H1 (cell line): ENCODE results near the gene PHOX2A. TPM values are rescaled to one million over a fixed set of nuclear protein-coding genes. Genes with fewer than 3 reads are reported as not detected.

Source experiments
- CTCF ChIA-PET: fragments of 300-600 bp; sonication (Branson Sonifier 250); formaldehyde crosslinking; loops from one replicate; lab custom pipeline; 2021; ENCODE audit not compliant: partially characterized antibody; lab: Charles Lee
- POLR2A ChIA-PET: fragments of 300-600 bp; sonication (Branson Sonifier 250); formaldehyde crosslinking; loops from one replicate; lab custom pipeline; 2021; ENCODE audit warnings: inconsistent platforms; ENCODE audit not compliant: partially characterized antibody; lab: Charles Lee
- DNase-seq, 2 experiments: peaks; one replicate each; pipeline versions ENCODE4 v3.0.0 to v3.0.0-alpha.2; 2010 to 2022; ENCODE audit warnings: low spot score in 2 of 2, low read depth in 1 of 2, mixed read lengths in 1 of 2
- FAIRE-seq: peaks from 2 replicates; lab custom pipeline; 2011; peaks lifted over from hg19 to GRCh38; lab: Jason Lieb, UNC
- H2AFZ ChIP-seq: 2 replicates; pipeline ENCODE4 v1.8.1; 2012; ENCODE audit warnings: low read length, inconsistent platforms
- H2AK5ac ChIP-seq: 2 replicates; pipeline ENCODE4 v1.6.1; 2013; ENCODE audit warnings: low read depth, low read length
- H2BK120ac ChIP-seq: replicated peaks from 2 replicates; pipeline ENCODE3; 2013; ENCODE audit warnings: low read depth, low read length, inconsistent platforms
- H2BK12ac ChIP-seq: 2 replicates; pipeline ENCODE4 v1.6.1; 2013; ENCODE audit warnings: low read depth, low read length
- H2BK15ac ChIP-seq: 2 replicates; pipeline ENCODE4 v1.6.1; 2013; ENCODE audit warnings: low read length
- H2BK20ac ChIP-seq: 2 replicates; pipeline ENCODE4 v1.6.1; 2013; ENCODE audit warnings: low read length
- H2BK5ac ChIP-seq: 2 replicates; pipeline ENCODE4 v1.6.1; 2013; ENCODE audit warnings: low read depth, low read length
- H3K14ac ChIP-seq: 2 replicates; pipeline ENCODE4 v1.6.1; 2013; ENCODE audit warnings: inconsistent platforms; ENCODE audit not compliant: insufficient read length
- H3K18ac ChIP-seq: 2 replicates; pipeline ENCODE4 v1.6.1; 2013; ENCODE audit warnings: low read length; ENCODE audit errors: extremely low read depth
- H3K23ac ChIP-seq: 2 replicates; pipeline ENCODE4 v1.6.1; 2013; ENCODE audit warnings: inconsistent platforms; ENCODE audit not compliant: insufficient read length
- H3K23me2 ChIP-seq: 2 replicates; pipeline ENCODE4 v1.6.1; 2013; ENCODE audit warnings: low read depth, low read length
- H3K27ac ChIP-seq: 2 replicates; pipeline ENCODE4 v1.6.1; 2011; ENCODE audit warnings: low read depth, low read length, inconsistent platforms
- H3K27me3 ChIP-seq, 4 experiments: replicated peaks in 1 of 4; 1 replicate in 1 of 4; 2 replicates in 3 of 4; pipeline versions ENCODE4 v1.6.1 to v1.8.1; 2011 to 2013; ENCODE audit warnings: low read length in 3 of 4, mild to moderate bottlenecking in 3 of 4, inconsistent platforms in 2 of 4, mixed read lengths in 2 of 4, moderate library complexity in 1 of 4; ENCODE audit not compliant: control insufficient read depth in 3 of 4, insufficient read depth in 3 of 4; ENCODE audit errors: extremely low read depth in 1 of 4
- H3K36me3 ChIP-seq, 4 experiments: 2 replicates each; pipeline versions ENCODE4 v1.6.1 to v1.8.1; 2011 to 2013; ENCODE audit warnings: mild to moderate bottlenecking in 4 of 4, low read length in 3 of 4, moderate library complexity in 2 of 4, control low read depth in 1 of 4, inconsistent platforms in 1 of 4; ENCODE audit not compliant: insufficient read depth in 4 of 4, control insufficient read depth in 2 of 4
- H3K4ac ChIP-seq: replicated peaks from 2 replicates; pipeline ENCODE3; 2013; ENCODE audit warnings: low read length, low read depth, mixed read lengths, inconsistent platforms; ENCODE audit not compliant: insufficient read length
- H3K4me1 ChIP-seq, 4 experiments: replicated peaks in 1 of 4; 1 replicate in 1 of 4; 2 replicates in 3 of 4; pipeline versions ENCODE4 v1.6.1 to v1.8.1; 2011 to 2013; ENCODE audit warnings: low read length in 3 of 4, inconsistent platforms in 2 of 4, mixed read lengths in 1 of 4; ENCODE audit not compliant: insufficient read depth in 4 of 4, control insufficient read depth in 3 of 4
- H3K4me2 ChIP-seq, 2 experiments: 2 replicates each; pipeline versions ENCODE4 v1.6.1 to v1.8.1; 2011 to 2013; ENCODE audit warnings: low read depth in 2 of 2, low read length in 2 of 2, control low read depth in 1 of 2, inconsistent platforms in 1 of 2, mild to moderate bottlenecking in 1 of 2; ENCODE audit not compliant: insufficient read depth in 1 of 2
- H3K4me3 ChIP-seq, 4 experiments: fragments of 200-600, 300-600 bp in 1 of 4; sonication (generic), shearing (Covaris generic), sonication (Bioruptor Twin) in 1 of 4; 2 replicates each; pipeline versions ENCODE4 v1.5.1 to v1.8.1; 2011 to 2016; ENCODE audit warnings: low read length in 4 of 4, low read depth in 3 of 4, control low read depth in 2 of 4, inconsistent platforms in 2 of 4, mild to moderate bottlenecking in 2 of 4, mixed read lengths in 1 of 4, moderate library complexity in 1 of 4; ENCODE audit not compliant: insufficient read depth in 2 of 4; ENCODE audit errors: extremely low read depth in 1 of 4
- H3K56ac ChIP-seq: replicated peaks from 2 replicates; pipeline ENCODE3; 2013; ENCODE audit warnings: low read depth, mild to moderate bottlenecking, mixed read lengths, low read length, inconsistent platforms; ENCODE audit not compliant: insufficient read length
- H3K79me1 ChIP-seq: 2 replicates; pipeline ENCODE4 v1.6.1; 2013; ENCODE audit warnings: low read depth, low read length, control low read depth
- H3K79me2 ChIP-seq, 2 experiments: 2 replicates each; pipeline versions ENCODE4 v1.6.1 to v1.8.1; 2012 to 2013; ENCODE audit warnings: low read length in 2 of 2, mild to moderate bottlenecking in 2 of 2, inconsistent platforms in 1 of 2; ENCODE audit not compliant: insufficient read depth in 2 of 2, control insufficient read depth in 1 of 2
- H3K9ac ChIP-seq, 4 experiments: replicated peaks in 1 of 4; 1 replicate in 1 of 4; 2 replicates in 3 of 4; pipeline versions ENCODE4 v1.6.1 to v1.8.1; 2011 to 2013; ENCODE audit warnings: low read depth in 3 of 4, low read length in 3 of 4, control low read depth in 2 of 4, mild to moderate bottlenecking in 2 of 4, moderate library complexity in 2 of 4, inconsistent platforms in 1 of 4; ENCODE audit errors: extremely low read depth in 1 of 4
- H3K9me3 ChIP-seq, 2 experiments: 2 replicates each; pipeline versions ENCODE4 v1.6.1 to v1.8.1; 2012 to 2013; ENCODE audit warnings: mild to moderate bottlenecking in 2 of 2, moderate library complexity in 2 of 2, control low read depth in 1 of 2, inconsistent platforms in 1 of 2, low read depth in 1 of 2, low read length in 1 of 2, mixed read lengths in 1 of 2; ENCODE audit not compliant: insufficient read depth in 2 of 2
- H4K20me1 ChIP-seq, 2 experiments: replicated peaks in 1 of 2; 2 replicates each; pipeline versions ENCODE3 to v1.8.1; 2011 to 2013; ENCODE audit warnings: inconsistent platforms in 2 of 2, low read length in 2 of 2, mild to moderate bottlenecking in 1 of 2; ENCODE audit not compliant: insufficient read depth in 2 of 2, control insufficient read depth in 1 of 2
- H4K5ac ChIP-seq: 2 replicates; pipeline ENCODE4 v1.6.1; 2013; ENCODE audit warnings: low read length, low read depth, mixed read lengths, inconsistent platforms; ENCODE audit not compliant: insufficient read length
- H4K8ac ChIP-seq: 2 replicates; pipeline ENCODE4 v1.8.0; 2013; ENCODE audit warnings: mild to moderate bottlenecking, moderate library complexity, low read length, inconsistent platforms; ENCODE audit not compliant: insufficient read depth; ENCODE audit errors: extremely low read depth
- H4K91ac ChIP-seq: replicated peaks from 2 replicates; pipeline ENCODE3; 2013; ENCODE audit warnings: low read length, mixed read lengths, inconsistent platforms; ENCODE audit not compliant: insufficient read length
- CHD1 ChIP-seq: IDR thresholded peaks from 2 replicates; pipeline ENCODE4 v1.6.1; 2012; ENCODE audit warnings: low read depth, low read length, improper control_type of control experiment
- CHD2 ChIP-seq: IDR thresholded peaks from 2 replicates; pipeline ENCODE4 v1.6.1; 2012; ENCODE audit warnings: low read length, improper control_type of control experiment
- CTBP2 ChIP-seq: IDR thresholded peaks from 2 replicates; pipeline ENCODE4 v1.7.0; 2011; ENCODE audit warnings: borderline replicate concordance, mild to moderate bottlenecking, moderate library complexity, mixed read lengths, low read length; ENCODE audit not compliant: insufficient read depth, insufficient read length
- EP300 ChIP-seq, 2 experiments: IDR thresholded peaks; 1 replicate in 1 of 2; 2 replicates in 1 of 2; pipeline ENCODE4 v1.6.1; 2011 to 2012; ENCODE audit warnings: low read depth in 2 of 2, low read length in 2 of 2, mild to moderate bottlenecking in 2 of 2, borderline replicate concordance in 1 of 2, inconsistent platforms in 1 of 2, moderate library complexity in 1 of 2
- GABPA ChIP-seq: IDR thresholded peaks from 2 replicates; pipeline ENCODE4 v1.6.1; 2011; ENCODE audit warnings: mild to moderate bottlenecking, low read length, moderate library complexity, borderline replicate concordance; ENCODE audit not compliant: insufficient read depth
- JUND ChIP-seq: IDR thresholded peaks from 2 replicates; pipeline ENCODE4 v1.6.1; 2011; ENCODE audit warnings: mild to moderate bottlenecking, improper control_type of control experiment, low read length
- SIN3A ChIP-seq, 2 experiments: IDR thresholded peaks in 1 of 2; conservative IDR thresholded peaks in 1 of 2; 2 replicates each; pipeline ENCODE4 v1.6.1; 2011 to 2012; ENCODE audit warnings: low read length in 2 of 2, improper control_type of control experiment in 1 of 2, low read depth in 1 of 2, mild to moderate bottlenecking in 1 of 2
- SP4 ChIP-seq: IDR thresholded peaks from 2 replicates; pipeline ENCODE4 v1.6.1; 2012; ENCODE audit warnings: low read length, inconsistent platforms
- TAF7 ChIP-seq: optimal IDR thresholded peaks from 2 replicates; pipeline ENCODE3; 2011; ENCODE audit warnings: low read depth, mild to moderate bottlenecking, inconsistent platforms, low read length, moderate library complexity, borderline replicate concordance
- TCF12 ChIP-seq: IDR thresholded peaks from 2 replicates; pipeline ENCODE4 v1.6.1; 2011; ENCODE audit warnings: low read depth, mild to moderate bottlenecking, low read length
- WGBS, 2 experiments: shearing (Covaris generic) in 1 of 2; methylation state at CpG; one replicate each; pipeline versions ENCODE4 v1.1.6 to v1.1.7; 2013 to 2015; ENCODE audit warnings: low lambda C conversion rate in 2 of 2, mixed read lengths in 2 of 2, inconsistent platforms in 1 of 2, low coverage in 1 of 2, missing lambda C conversion rate in 1 of 2; ENCODE audit not compliant: insufficient replicate concordance in 2 of 2, insufficient coverage in 1 of 2, insufficient read length in 1 of 2; ENCODE audit errors: extremely low coverage in 1 of 2, missing lambda C conversion rate in 1 of 2; 5-methylcytosine and 5-hydroxymethylcytosine counted together
- polyA plus RNA-seq, 7 experiments: library from polyadenylated mRNA; depleted of rRNA in 3 of 7; stranded (reverse) in 5 of 7; unstranded in 2 of 7; fragments of >200 nt in 5 of 7; fragments of 200-250 nt in 2 of 7; gene quantifications; 1 replicate in 5 of 7; 2 replicates in 1 of 7; 4 replicates in 1 of 7; pipeline versions ENCODE4 v1.2.1 to v1.2.3, GENCODE V29; 2011 to 2013; ENCODE audit warnings: missing spikeins in 2 of 7, mixed read lengths in 2 of 7
- total RNA-seq: library from RNA; stranded (reverse); fragmentation: NEBNext Ultra II Directional; extraction: Animal tissue kit (Norgen Biotek cat#: 25700); gene quantifications from 2 replicates; pipeline ENCODE4 v1.2.1, GENCODE V29; 2021
- TF ChIP-seq, protein P1 (sequence below): IDR thresholded peaks from 2 replicates; pipeline ENCODE4 v1.6.1; 2012; ENCODE audit warnings: low read length, inconsistent platforms
- TF ChIP-seq, protein P2 (sequence below): IDR thresholded peaks from 2 replicates; pipeline ENCODE4 v1.6.1; 2012; ENCODE audit warnings: inconsistent platforms

The PHOX2A gene
- total and polyA plus RNA-seq, 2 of the 8 experiments (the other 6 are each of a cell fraction or from before 2014, with no cell fraction given), result 0.67 TPM; not detected in 1

DNA sequence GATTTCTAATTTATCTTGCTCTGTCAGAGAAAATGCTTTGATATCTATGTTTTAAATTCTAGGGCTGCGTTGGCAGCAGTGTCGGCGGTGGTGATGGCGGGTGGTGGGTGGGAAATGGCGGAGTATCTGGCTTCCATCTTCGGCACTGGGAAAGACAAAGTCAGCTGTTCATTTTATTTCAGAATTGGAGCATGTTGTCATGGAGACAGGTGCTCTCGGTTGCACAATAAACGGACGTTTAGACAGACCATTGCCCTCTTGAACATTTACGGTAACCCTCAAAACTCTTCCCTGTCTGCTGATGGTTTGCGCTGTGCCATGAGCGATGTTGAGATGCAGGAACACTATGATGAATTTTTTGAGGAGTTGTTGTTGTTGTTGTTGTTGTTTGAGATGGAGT lies 36.1 kb upstream of the PHOX2A start:
- POLR2A ChIA-PET, result no interaction called here
- Histone ChIP-seq H3K14ac (no peak overlapping the region), H3K23ac (no peak overlapping the region), H3K23me2 (no peaks in the 10 kb centered on the region), H2BK15ac (no peak overlapping the region), H3K18ac (no peak overlapping the region), H2BK12ac (no peak overlapping the region), H3K4me3 (no peak overlapping the region), H4K91ac (no peak overlapping the region), H4K5ac (no peak overlapping the region), H3K4me2 (no peak overlapping the region), H3K4me1 (no peaks in the 10 kb centered on the region), H3K4ac (no peak overlapping the region), H4K20me1 (no peaks in the 10 kb centered on the region), H3K27ac (no peak overlapping the region), H3K9ac (no peak overlapping the region), H2BK120ac (no peak overlapping the region), H3K27me3 (no peaks in the 10 kb centered on the region), H3K36me3 (no peaks in the 10 kb centered on the region), H2BK5ac (no peak overlapping the region), H2AK5ac (no peak overlapping the region), H3K56ac (no peak overlapping the region), H3K79me2 (no peaks in the 10 kb centered on the region), H2BK20ac (no peak overlapping the region), H4K8ac (no peak overlapping the region), H2AFZ (no peak overlapping the region), H3K9me3 (no peaks in the 10 kb centered on the region), H3K79me1 (no peaks in the 10 kb centered on the region)
- DNase-seq (no peak), FAIRE-seq (no peak)
- CTCF ChIA-PET, result interaction anchor here (0.7 to 1.9 kb wide), 5 partner anchors 10 to 192 kb away, joined by 3 to 5 read pairs (median 4); no protein-coding TSS in a partner anchor
- 97% methylated on average over 12 of the region's 12 CpGs; no CpG with 5 or more reads in 1 of the 2 experiments for WGBS, 2 experiments
- no peak for TF ChIP-seq CHD1
- TF ChIP-seq, protein P1, sequence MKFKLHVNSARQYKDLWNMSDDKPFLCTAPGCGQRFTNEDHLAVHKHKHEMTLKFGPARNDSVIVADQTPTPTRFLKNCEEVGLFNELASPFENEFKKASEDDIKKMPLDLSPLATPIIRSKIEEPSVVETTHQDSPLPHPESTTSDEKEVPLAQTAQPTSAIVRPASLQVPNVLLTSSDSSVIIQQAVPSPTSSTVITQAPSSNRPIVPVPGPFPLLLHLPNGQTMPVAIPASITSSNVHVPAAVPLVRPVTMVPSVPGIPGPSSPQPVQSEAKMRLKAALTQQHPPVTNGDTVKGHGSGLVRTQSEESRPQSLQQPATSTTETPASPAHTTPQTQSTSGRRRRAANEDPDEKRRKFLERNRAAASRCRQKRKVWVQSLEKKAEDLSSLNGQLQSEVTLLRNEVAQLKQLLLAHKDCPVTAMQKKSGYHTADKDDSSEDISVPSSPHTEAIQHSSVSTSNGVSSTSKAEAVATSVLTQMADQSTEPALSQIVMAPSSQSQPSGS, result no peak
- TF ChIP-seq JUND, result no peak
- no peak for TF ChIP-seq GABPA
- TF ChIP-seq EP300 (IDR thresholded peaks at IDR 0.05; ENCODE audit: borderline replicate concordance in 1 of 2, low read depth in 2 of 2, low read length in 2 of 2), result no peak
- no peak for TF ChIP-seq SP4
- TF ChIP-seq SIN3A (conservative IDR thresholded peaks at IDR 0.05 in 1 of 2, IDR thresholded peaks at IDR 0.05 in 1 of 2; ENCODE audit: low read depth in 1 of 2, low read length in 2 of 2), result no peak
- no peak for TF ChIP-seq TCF12
- no peak for TF ChIP-seq CTBP2
- TF ChIP-seq, protein P2, sequence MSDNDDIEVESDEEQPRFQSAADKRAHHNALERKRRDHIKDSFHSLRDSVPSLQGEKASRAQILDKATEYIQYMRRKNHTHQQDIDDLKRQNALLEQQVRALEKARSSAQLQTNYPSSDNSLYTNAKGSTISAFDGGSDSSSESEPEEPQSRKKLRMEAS, result no peak
- no peak for TF ChIP-seq TAF7
- no peak for TF ChIP-seq CHD2
